NCI-H69 (cell line): ENCODE measurements around the gene VAPA.

Source experiments
- DNase-seq: peaks from one replicate; lab custom pipeline; 2025; lab: John Stamatoyannopoulos, UW

The VAPA gene

GRCh38 chr18:9941103-9941502, 27.3 kb downstream of the VAPA start:
- DNase-seq, result peak; percentile 23

GRCh38 chr18:9941660-9942059, 27.8 kb downstream of the VAPA start:
- DNase-seq, result no peak

- peak; percentile 92 for DNase-seq
These were observed 29.5 kb downstream of the VAPA start for GRCh38 chr18:9943311-9943710.

- peak; percentile 67 for DNase-seq
These were observed 31.0 kb downstream of the VAPA start for GRCh38 chr18:9944805-9945204.

GRCh38 chr18:9946831-9947230, 33.0 kb downstream of the VAPA start:
- no peak for DNase-seq

- no peak for DNase-seq
These were observed 33.4 kb downstream of the VAPA start for GRCh38 chr18:9947248-9947647.

- no peak for DNase-seq
These were observed 35.5 kb downstream of the VAPA start for GRCh38 chr18:9949315-9949714.

- DNase-seq, result no peak
These were observed 36.0 kb downstream of the VAPA start for GRCh38 chr18:9949861-9950260.

GRCh38 chr18:9950289-9951016, 36.6 kb downstream of the VAPA start:
- DNase-seq, result peak; percentile 32

GRCh38 chr18:9951022-9951859, 37.4 kb downstream of the VAPA start:
- DNase-seq, result peak; percentile 83

GRCh38 chr18:9952633-9953416, 39.0 kb downstream of the VAPA start:
- no peak for DNase-seq

GRCh38 chr18:9958861-9959399, 45.1 kb downstream of the VAPA start:
- no peak for DNase-seq

- no peak for DNase-seq
These were observed 45.7 kb downstream of the VAPA start for GRCh38 chr18:9959564-9959963.

- DNase-seq, result no peak
These were observed 46.6 kb downstream of the VAPA start for GRCh38 chr18:9960258-9960904.

- peak; percentile 35 for DNase-seq
These were observed 47.2 kb downstream of the VAPA start for GRCh38 chr18:9961041-9961440.

- peak; percentile 33 for DNase-seq
These were observed 52.2 kb downstream of the VAPA start for GRCh38 chr18:9965711-9966624.

GRCh38 chr18:9968081-9968848, 54.4 kb downstream of the VAPA start:
- DNase-seq, result no peak

GRCh38 chr18:9969247-9969646, 55.4 kb downstream of the VAPA start:
- DNase-seq, result no peak

GRCh38 chr18:9971313-9971920, 57.6 kb downstream of the VAPA start:
- peak; percentile 92 for DNase-seq
